ENCODE measurements around the gene APOBEC3G.

- TF ChIP-seq CTCF (IDR thresholded peaks at IDR 0.05) = no peak
- no peak for TF ChIP-seq POLR2A (IDR thresholded peaks at IDR 0.05)
Measured at GRCh38 chr22:39027717-39028116, 49.4 kb upstream of the APOBEC3G start.

All from adrenal gland (tissue), 5 donors.